Measurements from ENCODE around the gene PDHA1.
A peak's percentile ranks its signal among the peaks of the same experiment; 100 is the strongest.

PDHA1 gene

GRCh38 chrX:19349264-19349663 is 5.5 kb downstream of the PDHA1 start:
- H3K27me3 ChIP-seq (ENCODE audit: insufficient read depth, low read length): no peaks in the 10 kb centered on the region
- H3K27ac ChIP-seq (ENCODE audit: low read depth, low read length): no peak overlapping the region
- no peak overlapping the region for H2AFZ ChIP-seq (ENCODE audit: low read length, unreplicated experiment)
- H3K79me2 ChIP-seq (ENCODE audit: control insufficient read depth, insufficient read depth, low read length, unreplicated experiment): peaks cover 39% of the 10 kb centered on the region
- H3K36me3 ChIP-seq (ENCODE audit: insufficient read depth, low read length): peaks cover 24% of the 10 kb centered on the region
- peaks cover 27% of the 10 kb centered on the region for H3K4me1 ChIP-seq (ENCODE audit: control insufficient read depth, insufficient read depth, low read length, unreplicated experiment)
- no peak overlapping the region for H3K4me3 ChIP-seq (ENCODE audit: low read depth, low read length)

GRCh38 chrX:19350941-19351384 is 7.2 kb downstream of the PDHA1 start:
- peaks cover 19% of the 10 kb centered on the region for H3K4me1 ChIP-seq (ENCODE audit: control insufficient read depth, insufficient read depth, low read length, unreplicated experiment)

GRCh38 chrX:19354625-19355024 is 10.9 kb downstream of the PDHA1 start:
- H2AFZ ChIP-seq (ENCODE audit: low read length, unreplicated experiment): no peak overlapping the region
- no peaks in the 10 kb centered on the region for H3K27me3 ChIP-seq (ENCODE audit: insufficient read depth, low read length)
- no peak overlapping the region for H3K4me3 ChIP-seq (ENCODE audit: low read depth, low read length)
- H3K79me2 ChIP-seq (ENCODE audit: control insufficient read depth, insufficient read depth, low read length, unreplicated experiment): no peaks in the 10 kb centered on the region
- peaks cover 37% of the 10 kb centered on the region for H3K36me3 ChIP-seq (ENCODE audit: insufficient read depth, low read length)
- no peak overlapping the region for H3K27ac ChIP-seq (ENCODE audit: low read depth, low read length)
- peaks cover under 1% of the 10 kb centered on the region for H3K4me1 ChIP-seq (ENCODE audit: control insufficient read depth, insufficient read depth, low read length, unreplicated experiment)

More at GRCh38 chrX:19350941-19351384, 7.2 kb downstream of the PDHA1 start:
- Histone ChIP-seq H3K27ac (ENCODE audit: low read depth, low read length) (no peak overlapping the region), H2AFZ (ENCODE audit: low read length, unreplicated experiment) (no peak overlapping the region), H3K36me3 (ENCODE audit: insufficient read depth, low read length) (peaks cover 24% of the 10 kb centered on the region), H3K27me3 (ENCODE audit: insufficient read depth, low read length) (no peaks in the 10 kb centered on the region), H3K79me2 (ENCODE audit: control insufficient read depth, insufficient read depth, low read length, unreplicated experiment) (peaks cover 22% of the 10 kb centered on the region), H3K4me3 (ENCODE audit: low read depth, low read length) (no peak overlapping the region)

GRCh38 chrX:19358521-19358920 is 14.8 kb downstream of the PDHA1 start:
- Histone ChIP-seq H3K4me3 (ENCODE audit: low read depth, low read length) (no peak overlapping the region), H3K27me3 (ENCODE audit: insufficient read depth, low read length) (no peaks in the 10 kb centered on the region), H3K36me3 (ENCODE audit: insufficient read depth, low read length) (peaks cover 17% of the 10 kb centered on the region), H3K4me1 (ENCODE audit: control insufficient read depth, insufficient read depth, low read length, unreplicated experiment) (no peaks in the 10 kb centered on the region), H3K79me2 (ENCODE audit: control insufficient read depth, insufficient read depth, low read length, unreplicated experiment) (no peaks in the 10 kb centered on the region), H2AFZ (ENCODE audit: low read length, unreplicated experiment) (no peak overlapping the region), H3K27ac (ENCODE audit: low read depth, low read length) (no peak overlapping the region)

GRCh38 chrX:19360903-19361302 is 17.2 kb downstream of the PDHA1 start:
- H3K36me3 ChIP-seq (ENCODE audit: insufficient read depth, low read length): peaks cover 17% of the 10 kb centered on the region
- no peaks in the 10 kb centered on the region for H3K4me1 ChIP-seq (ENCODE audit: control insufficient read depth, insufficient read depth, low read length, unreplicated experiment)
- H2AFZ ChIP-seq (ENCODE audit: low read length, unreplicated experiment): no peak overlapping the region
- H3K27ac ChIP-seq (ENCODE audit: low read depth, low read length): no peak overlapping the region
- H3K79me2 ChIP-seq (ENCODE audit: control insufficient read depth, insufficient read depth, low read length, unreplicated experiment): no peaks in the 10 kb centered on the region
- no peak overlapping the region for H3K4me3 ChIP-seq (ENCODE audit: low read depth, low read length)
- no peaks in the 10 kb centered on the region for H3K27me3 ChIP-seq (ENCODE audit: insufficient read depth, low read length)

GRCh38 chrX:19361701-19362100 is 18.0 kb downstream of the PDHA1 start:
- Histone ChIP-seq H3K79me2 (ENCODE audit: control insufficient read depth, insufficient read depth, low read length, unreplicated experiment) (no peaks in the 10 kb centered on the region), H3K36me3 (ENCODE audit: insufficient read depth, low read length) (peaks cover 17% of the 10 kb centered on the region), H2AFZ (ENCODE audit: low read length, unreplicated experiment) (no peak overlapping the region), H3K27me3 (ENCODE audit: insufficient read depth, low read length) (no peaks in the 10 kb centered on the region), H3K4me3 (ENCODE audit: low read depth, low read length) (no peak overlapping the region), H3K27ac (ENCODE audit: low read depth, low read length) (no peak overlapping the region), H3K4me1 (ENCODE audit: control insufficient read depth, insufficient read depth, low read length, unreplicated experiment) (no peaks in the 10 kb centered on the region)

- Histone ChIP-seq H3K27ac (ENCODE audit: low read depth, low read length) (no peak overlapping the region), H3K27me3 (ENCODE audit: insufficient read depth, low read length) (peaks cover 4% of the 10 kb centered on the region; the same call in 1 of the 2 replicates), H3K4me1 (ENCODE audit: control insufficient read depth, insufficient read depth, low read length, unreplicated experiment) (peaks cover 2% of the 10 kb centered on the region), H3K36me3 (ENCODE audit: insufficient read depth, low read length) (no peaks in the 10 kb centered on the region), H3K4me3 (ENCODE audit: low read depth, low read length) (no peak overlapping the region), H2AFZ (ENCODE audit: low read length, unreplicated experiment) (no peak overlapping the region), H3K79me2 (ENCODE audit: control insufficient read depth, insufficient read depth, low read length, unreplicated experiment) (no peaks in the 10 kb centered on the region)
These were observed 24.8 kb downstream of the PDHA1 start for GRCh38 chrX:19368576-19368975.

- Histone ChIP-seq H3K4me1 (ENCODE audit: control insufficient read depth, insufficient read depth, low read length, unreplicated experiment) (peaks cover 2% of the 10 kb centered on the region), H3K36me3 (ENCODE audit: insufficient read depth, low read length) (no peaks in the 10 kb centered on the region), H3K27me3 (ENCODE audit: insufficient read depth, low read length) (peaks cover 4% of the 10 kb centered on the region; the same call in 1 of the 2 replicates), H3K27ac (ENCODE audit: low read depth, low read length) (no peak overlapping the region), H3K79me2 (ENCODE audit: control insufficient read depth, insufficient read depth, low read length, unreplicated experiment) (no peaks in the 10 kb centered on the region), H3K4me3 (ENCODE audit: low read depth, low read length) (no peak overlapping the region), H2AFZ (ENCODE audit: low read length, unreplicated experiment) (no peak overlapping the region)
These were observed 26.3 kb downstream of the PDHA1 start for GRCh38 chrX:19370061-19370460.

GRCh38 chrX:19372170-19372546 is 28.4 kb downstream of the PDHA1 start:
- H3K4me3 ChIP-seq (ENCODE audit: low read depth, low read length): peak overlapping the region; percentile 75
- peak overlapping the region; percentile 83 for H2AFZ ChIP-seq (ENCODE audit: low read length, unreplicated experiment)
- no peak overlapping the region for H3K27ac ChIP-seq (ENCODE audit: low read depth, low read length)

GRCh38 chrX:19372547-19373331 is 29.0 kb downstream of the PDHA1 start:
- Histone ChIP-seq H3K36me3 (ENCODE audit: insufficient read depth, low read length) (no peaks in the 10 kb centered on the region), H3K79me2 (ENCODE audit: control insufficient read depth, insufficient read depth, low read length, unreplicated experiment) (no peaks in the 10 kb centered on the region), H2AFZ (ENCODE audit: low read length, unreplicated experiment) (peak overlapping the region; percentile 83), H3K4me1 (ENCODE audit: control insufficient read depth, insufficient read depth, low read length, unreplicated experiment) (peaks cover 2% of the 10 kb centered on the region), H3K27ac (ENCODE audit: low read depth, low read length) (no peak overlapping the region), H3K27me3 (ENCODE audit: insufficient read depth, low read length) (peaks cover 4% of the 10 kb centered on the region; the same call in 1 of the 2 replicates), H3K4me3 (ENCODE audit: low read depth, low read length) (peak overlapping the region; percentile 75)

More at GRCh38 chrX:19372170-19372546, 28.4 kb downstream of the PDHA1 start:
- peaks cover 4% of the 10 kb centered on the region; the same call in 1 of the 2 replicates for H3K27me3 ChIP-seq (ENCODE audit: insufficient read depth, low read length)
- peaks cover 2% of the 10 kb centered on the region for H3K4me1 ChIP-seq (ENCODE audit: control insufficient read depth, insufficient read depth, low read length, unreplicated experiment)
- no peaks in the 10 kb centered on the region for H3K36me3 ChIP-seq (ENCODE audit: insufficient read depth, low read length)
- H3K79me2 ChIP-seq (ENCODE audit: control insufficient read depth, insufficient read depth, low read length, unreplicated experiment): no peaks in the 10 kb centered on the region

GRCh38 chrX:19373351-19373891 is 29.7 kb downstream of the PDHA1 start:
- H2AFZ ChIP-seq (ENCODE audit: low read length, unreplicated experiment): no peak overlapping the region
- no peaks in the 10 kb centered on the region for H3K79me2 ChIP-seq (ENCODE audit: control insufficient read depth, insufficient read depth, low read length, unreplicated experiment)
- H3K4me3 ChIP-seq (ENCODE audit: low read depth, low read length): peak overlapping the region; percentile 75; the same call in 1 of the 2 replicates
- H3K27me3 ChIP-seq (ENCODE audit: insufficient read depth, low read length): peaks cover 4% of the 10 kb centered on the region; the same call in 1 of the 2 replicates
- no peaks in the 10 kb centered on the region for H3K36me3 ChIP-seq (ENCODE audit: insufficient read depth, low read length)
- no peak overlapping the region for H3K27ac ChIP-seq (ENCODE audit: low read depth, low read length)
- H3K4me1 ChIP-seq (ENCODE audit: control insufficient read depth, insufficient read depth, low read length, unreplicated experiment): peaks cover 2% of the 10 kb centered on the region
